ENCODE results near the gene PIK3R5.
"Not testable (repeated sequence)": the region's sequence is repeated elsewhere in the genome, so short reads cannot be mapped to it uniquely, and the experiment has no call there.

Gene PIK3R5

DNA sequence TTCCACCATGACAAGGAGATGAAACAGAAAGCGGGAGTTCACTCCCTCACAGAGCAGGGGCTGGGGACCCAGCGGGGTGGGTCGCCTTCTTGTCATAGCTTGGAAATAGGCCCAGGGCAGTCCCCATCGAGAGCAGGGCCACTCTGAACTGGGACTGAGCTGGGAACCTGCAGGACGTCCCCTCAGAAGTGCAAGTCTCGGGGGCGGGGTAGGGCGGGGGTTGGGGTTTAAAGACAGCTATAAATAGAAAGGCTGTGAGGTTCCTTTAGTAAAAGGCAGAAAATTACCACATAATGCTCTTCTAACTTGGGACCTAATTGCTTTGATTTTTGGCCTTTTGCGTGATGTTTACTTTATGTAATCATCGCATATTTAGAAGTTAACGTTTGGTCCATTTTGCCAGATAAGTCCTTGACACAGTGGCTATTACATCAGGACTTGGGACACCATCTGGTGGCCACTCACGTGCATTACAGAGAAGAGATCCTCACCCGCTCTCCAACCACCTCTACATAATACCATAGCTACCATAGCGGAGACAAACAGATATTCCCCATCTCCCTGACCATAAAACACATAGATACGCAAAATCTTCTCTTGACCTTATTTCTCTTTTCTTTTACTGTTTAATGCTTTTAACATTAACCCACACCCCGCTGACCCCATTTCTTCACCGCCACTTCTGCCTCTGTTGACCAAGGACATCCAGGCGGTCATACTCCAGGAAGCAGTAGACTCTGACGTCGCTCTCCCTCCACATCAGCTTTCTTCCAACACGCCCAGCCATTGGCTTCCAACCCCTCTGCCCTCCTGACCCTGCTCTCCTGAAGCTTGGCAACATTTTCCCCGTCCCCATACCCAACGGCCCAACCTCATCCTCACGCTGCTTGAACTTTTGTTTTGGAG lies 70.6 kb downstream of the PIK3R5 start:
- peak; percentile 53 for DNase-seq (ENCODE audit: low read depth)

DNA sequence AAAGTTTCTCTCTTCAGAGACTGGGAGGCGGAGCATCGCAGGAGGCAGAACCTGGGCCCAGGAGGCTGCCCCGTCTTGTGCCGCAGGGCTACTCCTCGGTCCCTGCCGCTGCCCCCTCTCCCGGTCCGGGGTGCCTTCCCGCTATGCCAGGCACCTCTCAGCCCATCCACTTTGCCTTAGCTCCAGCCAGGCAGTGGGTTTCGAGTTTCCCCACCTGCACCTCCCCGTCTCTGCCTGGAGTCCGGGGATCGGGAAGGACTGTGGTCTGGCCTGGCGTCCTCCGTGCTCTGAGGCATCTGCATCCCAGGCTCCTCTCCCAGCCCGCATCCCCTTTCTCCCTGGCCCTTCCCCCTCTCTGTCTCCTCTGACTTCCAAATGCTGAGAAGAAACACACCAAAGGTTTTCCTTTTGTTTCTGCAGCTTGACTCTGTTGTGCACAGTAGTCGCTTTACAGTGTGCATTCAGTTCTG lies 71.3 kb downstream of the PIK3R5 start:
- no peak for DNase-seq (ENCODE audit: low read depth)

DNA sequence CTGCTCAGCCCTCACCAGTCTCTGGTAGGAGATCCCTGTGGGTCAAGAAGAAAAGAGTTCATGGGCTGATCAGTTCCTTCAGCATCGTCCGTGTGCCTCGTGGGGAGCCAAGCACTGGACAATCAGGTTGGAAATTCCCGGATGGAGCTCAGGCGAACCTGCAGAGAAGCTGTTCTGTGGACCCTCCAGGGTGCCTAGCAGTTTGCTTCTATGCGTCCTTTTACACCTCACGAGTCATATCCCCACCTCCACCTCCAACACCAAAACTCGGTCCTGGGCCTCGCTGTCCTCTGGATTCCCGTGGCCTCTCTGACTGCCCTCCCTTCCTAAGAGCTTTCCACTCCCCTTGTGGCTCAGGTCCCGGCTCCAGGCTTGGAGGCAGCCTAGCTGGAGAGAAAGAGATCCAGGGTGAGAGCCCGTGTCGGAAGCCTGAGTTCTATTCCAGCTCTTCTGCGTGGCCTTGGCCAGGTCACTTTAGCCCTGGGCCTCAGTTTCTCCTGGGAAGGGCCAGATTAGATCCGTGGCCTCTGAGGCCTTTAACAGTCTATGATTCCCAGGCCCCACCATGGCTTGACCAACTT lies 71.8 kb downstream of the PIK3R5 start:
- DNase-seq (ENCODE audit: low read depth) = no peak

DNA sequence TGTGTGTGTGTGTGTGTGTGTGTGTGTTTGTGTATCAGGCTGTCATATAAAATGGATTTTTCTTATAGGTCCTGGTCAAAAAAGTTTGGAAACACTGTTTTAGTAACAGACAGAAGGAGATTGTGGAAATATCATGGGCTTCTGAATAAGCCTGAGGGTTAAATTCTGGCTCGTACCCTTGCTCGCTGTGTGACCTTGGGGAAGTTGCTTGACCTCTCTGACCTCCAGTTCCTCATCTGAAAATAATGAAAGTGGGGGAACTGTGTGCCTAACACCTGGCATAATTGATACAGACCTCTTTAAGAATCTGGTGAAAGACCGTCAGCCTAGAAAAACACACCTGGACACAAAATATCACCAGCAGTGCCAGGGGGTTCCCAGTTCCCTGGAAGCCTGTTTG lies 72.4 kb downstream of the PIK3R5 start:
- no peak for DNase-seq (ENCODE audit: low read depth)

DNA sequence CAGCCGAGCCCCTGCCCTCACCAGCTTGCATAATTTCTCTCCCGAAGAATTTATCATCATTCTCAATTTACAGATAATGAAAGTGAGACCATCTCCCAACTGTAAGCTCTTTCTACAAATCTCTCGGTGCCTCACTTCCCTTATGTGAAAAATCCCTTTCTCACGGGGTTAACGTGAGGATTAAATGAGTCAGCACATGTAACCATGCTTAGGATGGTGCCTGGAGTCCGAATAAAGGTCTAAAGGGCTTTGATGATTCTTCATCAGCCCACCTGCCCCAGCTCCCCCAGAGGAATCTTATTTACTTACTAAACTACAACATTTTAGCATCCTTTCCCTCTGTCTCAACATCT lies 73.2 kb downstream of the PIK3R5 start:
- DNase-seq (ENCODE audit: low read depth) = no peak

DNA sequence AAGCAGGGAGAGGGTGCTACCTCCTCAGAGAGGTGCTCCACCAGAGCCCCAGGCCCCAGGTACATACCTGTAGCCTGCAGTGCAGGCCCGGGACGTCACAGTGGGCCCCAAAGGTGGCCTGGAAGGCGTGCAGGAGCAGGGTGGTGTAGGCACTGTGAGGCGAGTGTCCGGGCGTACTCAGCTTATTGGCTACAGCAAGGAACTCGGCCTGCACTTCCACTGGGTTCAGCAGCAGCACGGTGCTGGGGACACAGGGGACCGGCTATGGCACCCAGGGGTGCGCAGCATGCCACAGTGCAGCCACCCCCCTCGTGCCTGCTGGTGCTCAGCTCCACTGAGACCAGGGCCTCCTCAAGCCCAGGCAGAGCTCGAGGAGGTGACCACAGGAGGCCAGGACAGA lies 74.8 kb downstream of the PIK3R5 start:
- DNase-seq (ENCODE audit: low read depth) = no peak

DNA sequence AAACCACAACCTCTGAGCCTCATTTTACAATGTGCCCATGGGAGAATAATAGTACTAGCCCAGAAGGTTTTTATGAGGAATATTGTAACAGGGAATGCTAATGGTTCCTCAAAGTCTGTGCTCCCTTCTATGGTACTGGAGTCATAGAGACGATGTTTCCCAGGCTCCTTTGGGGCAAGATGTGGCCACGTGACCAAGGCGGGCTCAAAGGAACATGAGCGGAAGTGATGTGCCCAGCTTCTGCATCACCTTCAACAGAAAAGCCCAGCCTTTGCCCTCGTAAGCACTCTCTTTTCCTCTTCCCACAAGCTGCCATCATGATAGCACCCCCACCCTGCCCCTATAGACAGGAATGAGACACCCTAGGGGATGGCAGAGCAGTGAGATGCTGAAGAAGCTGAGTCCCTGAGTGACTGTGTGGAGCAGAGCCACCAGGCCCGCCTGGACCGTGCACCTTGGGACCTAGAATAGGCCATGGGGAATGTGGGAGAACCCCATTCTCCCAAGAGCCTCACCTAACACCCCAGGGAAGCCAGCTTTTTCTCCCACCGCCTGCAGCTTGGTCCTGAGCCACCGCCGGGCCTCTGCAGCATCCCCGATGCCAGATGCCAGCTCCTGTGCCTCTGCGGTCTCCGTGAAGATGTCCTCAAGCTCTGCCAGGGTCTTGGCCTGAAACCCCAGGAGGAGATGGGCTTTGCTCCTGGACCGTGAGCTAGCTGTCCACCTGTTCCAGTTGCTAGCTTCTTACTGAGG lies 75.9 kb downstream of the PIK3R5 start:
- no peak for DNase-seq (ENCODE audit: low read depth)

DNA sequence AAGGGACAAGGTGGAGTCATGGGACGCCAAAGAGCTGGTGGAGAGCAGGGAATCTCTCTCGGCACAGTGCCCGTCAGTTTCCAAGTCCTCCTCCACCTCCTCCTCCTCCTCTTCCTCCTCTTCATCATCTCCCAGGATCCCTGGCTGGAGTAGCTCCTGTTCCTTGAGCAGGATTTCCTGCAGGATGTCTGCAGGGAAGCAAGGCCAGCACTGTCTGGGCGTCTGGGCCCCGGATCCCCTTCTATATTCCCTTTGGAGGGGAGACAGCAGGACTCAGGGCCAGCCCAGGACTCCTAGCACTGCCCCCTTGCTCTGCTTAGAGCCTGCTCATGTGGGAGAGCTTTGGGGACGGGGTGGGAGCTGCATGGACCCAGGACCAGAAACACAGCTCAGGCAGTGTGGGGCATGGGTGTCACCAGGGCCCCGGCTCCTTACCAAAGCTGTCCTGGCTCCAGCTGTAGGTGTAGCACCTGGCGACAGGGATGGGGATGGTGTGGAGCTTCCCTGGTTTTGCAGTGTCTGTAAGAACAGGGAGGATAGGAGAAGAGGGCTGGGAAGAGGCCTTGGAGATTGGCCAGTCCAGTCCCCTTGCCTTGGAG lies 76.7 kb downstream of the PIK3R5 start:
- DNase-seq (ENCODE audit: low read depth) = no peak

DNA sequence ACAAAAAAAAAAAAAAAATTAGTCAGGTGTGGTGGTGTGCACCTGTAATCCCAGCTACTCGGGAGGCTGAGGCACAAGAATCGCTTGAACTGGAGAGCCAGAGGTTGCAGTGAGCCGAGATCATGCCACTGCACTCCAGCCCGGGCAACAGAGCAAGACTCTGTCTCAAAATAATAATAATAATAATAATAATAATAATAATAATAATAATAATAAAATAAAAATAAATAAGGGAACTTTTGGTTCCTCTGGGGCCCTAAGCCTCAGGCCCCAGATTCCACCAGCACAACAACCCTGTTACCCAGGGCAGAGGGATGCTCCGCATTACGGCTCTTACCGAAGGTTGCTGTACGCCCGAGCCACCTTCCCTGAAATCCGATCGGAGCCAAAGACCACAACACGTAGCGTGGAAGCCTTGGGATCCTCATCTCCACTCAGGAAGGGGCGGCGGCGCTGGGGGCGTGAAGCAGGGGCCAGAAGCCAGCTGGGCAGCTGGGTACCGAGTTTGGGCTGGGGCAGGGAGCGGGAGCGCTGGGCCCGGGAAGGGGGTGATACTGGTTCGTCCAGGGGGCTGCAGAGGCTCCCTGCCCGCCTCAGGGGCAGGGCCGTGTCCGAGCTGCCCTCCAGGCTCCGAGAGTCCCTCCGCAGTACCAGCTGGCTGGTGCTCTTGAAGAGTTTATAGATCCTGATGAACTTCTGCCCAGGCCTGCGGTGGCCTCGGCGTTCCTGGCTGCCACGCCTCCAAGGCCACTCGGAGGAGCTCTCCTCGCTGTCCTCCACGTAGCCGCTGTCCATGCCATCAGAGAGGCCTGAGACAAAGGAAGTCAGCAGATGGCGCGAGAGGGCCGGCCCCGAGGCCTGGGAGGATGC lies 77.4 kb downstream of the PIK3R5 start:
- no peak for DNase-seq (ENCODE audit: low read depth)

DNA sequence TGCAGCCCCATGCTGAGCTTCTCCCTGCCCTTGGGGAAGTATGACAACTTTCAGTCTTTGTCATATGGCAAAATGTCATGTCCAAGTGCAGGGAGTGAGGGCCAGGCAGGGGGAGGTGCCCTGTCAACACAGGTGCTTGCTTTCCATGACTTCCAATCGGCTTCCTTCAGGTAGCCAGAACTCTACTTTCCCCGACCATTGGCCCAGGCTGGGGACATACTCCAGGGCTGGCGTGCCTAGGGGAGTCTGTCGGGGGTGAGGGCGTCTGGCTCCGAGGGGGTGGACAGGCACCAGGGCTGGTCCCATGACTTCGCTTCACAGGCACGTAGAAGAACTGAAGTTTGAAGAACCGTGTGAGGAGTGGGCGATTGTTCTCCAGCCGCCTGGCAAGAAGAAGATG lies 78.2 kb downstream of the PIK3R5 start:
- no peak for DNase-seq (ENCODE audit: low read depth)

DNA sequence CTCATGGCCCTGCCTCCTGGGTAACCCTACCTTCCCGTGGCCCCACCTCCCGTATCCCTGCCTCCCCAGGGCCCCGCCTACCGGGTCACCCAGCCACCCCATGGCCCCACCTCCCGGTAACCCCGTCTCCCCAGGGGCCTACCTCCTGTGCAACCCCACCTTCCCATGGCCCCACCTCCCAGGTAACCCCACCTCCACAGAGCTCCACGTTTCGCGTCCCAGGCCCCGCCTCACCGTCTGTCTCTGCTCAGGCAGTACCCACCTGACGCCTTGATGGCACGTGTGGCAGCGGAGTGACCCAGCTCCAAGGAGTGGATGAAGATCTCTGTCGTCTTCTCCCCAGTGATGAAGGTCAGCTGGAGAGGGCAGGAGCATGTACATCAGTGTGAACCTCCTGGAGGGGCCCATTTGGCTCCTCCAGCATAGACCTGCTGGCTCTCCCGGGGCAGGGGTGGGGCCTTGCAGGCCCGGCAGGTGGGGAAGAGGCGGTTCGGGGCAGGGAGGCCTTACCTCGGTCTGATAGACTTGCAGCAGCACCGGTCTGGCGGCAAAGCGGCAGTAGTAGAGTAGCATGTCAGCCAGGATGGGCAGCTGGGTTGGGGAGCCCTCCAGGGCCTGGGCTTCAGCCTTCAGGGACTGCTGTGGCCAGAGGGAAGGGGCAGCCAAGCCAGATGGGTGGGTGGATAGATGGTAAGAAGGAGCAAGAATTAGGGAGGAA lies 79.4 kb downstream of the PIK3R5 start:
- no peak for DNase-seq (ENCODE audit: low read depth)

DNA sequence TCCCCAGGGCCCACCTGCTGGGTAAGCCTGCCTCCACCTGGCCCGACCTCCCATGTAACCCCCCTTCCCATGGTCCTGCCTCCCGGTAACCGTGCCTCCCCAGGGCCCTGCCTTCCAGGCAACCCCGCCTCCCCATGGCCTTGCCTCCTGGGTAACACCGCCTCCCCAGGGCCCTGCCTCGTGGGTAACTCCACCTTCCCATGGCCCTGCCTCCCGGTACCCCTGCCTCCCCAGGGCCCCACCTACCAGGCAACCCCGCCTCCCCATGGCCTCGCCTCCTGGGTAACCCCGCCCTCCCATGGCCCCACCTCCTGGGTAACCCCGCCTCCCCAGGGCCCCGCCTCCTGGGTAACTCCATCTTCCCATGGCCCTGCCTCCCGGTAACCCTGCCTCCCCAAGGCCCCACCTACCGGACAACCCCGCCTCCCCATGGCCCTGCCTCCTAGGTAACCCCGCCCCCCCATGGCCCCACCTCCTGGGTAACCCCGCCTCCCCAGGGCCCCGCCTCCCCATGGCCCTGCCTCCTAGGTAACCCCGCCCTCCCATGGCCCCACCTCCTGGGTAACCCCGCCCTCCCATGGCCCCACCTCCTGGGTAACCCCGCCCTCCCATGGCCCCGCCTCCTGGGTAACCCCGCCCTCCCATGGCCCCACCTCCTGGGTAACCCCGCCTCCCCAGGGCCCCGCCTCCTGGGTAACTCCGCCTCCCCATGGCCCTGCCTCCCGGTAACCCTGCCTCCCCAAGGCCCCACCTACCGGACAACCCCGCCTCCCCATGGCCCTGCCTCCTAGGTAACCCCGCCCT lies 80.1 kb downstream of the PIK3R5 start:
- not testable (repeated sequence) for DNase-seq (ENCODE audit: low read depth)

DNA sequence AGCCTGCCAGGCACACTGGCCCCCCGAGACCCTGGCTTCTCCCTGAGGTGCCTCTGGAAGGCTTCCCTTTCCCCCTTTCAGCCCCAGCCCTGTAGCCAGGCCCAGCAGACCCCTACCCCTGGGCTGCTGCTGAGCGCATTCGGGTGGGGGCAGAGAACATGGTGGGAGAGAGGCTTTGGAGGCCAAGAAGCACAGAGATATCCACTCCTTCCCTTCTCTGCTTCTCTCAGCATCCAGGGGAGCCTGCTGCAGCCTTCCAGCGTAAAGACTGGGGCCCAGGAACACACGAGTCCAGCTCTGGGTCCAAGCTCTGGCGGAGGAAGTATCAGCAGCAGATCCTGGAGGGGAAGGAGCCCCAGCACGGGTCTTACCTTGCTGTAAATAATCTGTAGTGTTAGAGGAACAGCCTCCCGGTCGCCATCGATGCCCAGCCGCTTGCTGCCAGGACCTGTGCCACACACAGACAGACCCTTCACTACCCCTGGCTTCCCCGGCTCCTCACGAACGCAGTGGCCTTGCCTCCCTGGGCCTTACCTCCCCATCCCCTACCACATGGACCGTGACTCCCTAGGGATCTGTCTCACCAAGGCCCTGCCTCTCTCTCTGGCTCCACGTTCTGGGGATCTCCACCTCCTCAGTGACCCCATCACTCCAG lies 81.0 kb downstream of the PIK3R5 start:
- DNase-seq (ENCODE audit: low read depth) = no peak

DNA sequence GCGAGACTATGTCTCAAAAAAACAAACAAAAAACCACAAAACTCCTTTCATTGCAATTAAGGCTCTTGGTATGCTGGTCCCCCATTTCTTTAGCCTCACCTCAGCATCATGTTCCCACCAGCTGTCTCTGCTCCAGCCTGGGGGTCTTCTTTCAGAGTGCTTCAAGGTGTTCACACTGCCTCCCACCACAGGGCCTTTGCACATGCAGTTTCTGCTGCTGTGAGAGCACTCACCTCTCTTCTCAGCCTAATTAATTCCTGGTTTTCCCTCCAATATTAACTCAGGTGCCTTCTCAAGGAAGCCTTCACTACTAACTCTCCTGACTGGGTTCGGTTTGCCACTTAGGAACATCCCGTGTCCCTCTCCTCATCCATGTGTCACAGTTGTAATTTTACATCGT lies 82.2 kb downstream of the PIK3R5 start:
- DNase-seq (ENCODE audit: low read depth) = no peak

DNA sequence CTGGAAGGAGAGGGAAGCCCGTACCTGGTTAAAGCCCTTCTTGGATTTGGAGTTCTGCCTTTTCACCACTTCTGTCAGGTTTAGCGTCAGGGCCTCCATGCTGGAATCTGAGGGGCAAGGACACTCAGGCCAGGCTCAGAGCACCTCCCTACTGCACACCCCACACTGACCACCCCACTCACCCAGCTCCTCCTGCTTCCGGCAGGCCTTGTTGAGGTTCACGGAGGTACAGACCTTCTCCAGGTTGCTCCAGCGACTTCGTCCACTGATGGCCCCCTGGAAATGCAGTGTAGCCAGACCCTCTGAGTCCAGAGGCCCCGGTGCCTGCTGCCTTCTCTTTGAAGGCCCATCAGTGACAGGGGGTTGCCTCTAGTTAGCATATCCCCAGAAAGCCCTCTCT lies 83.9 kb downstream of the PIK3R5 start:
- no peak for DNase-seq (ENCODE audit: low read depth)

DNA sequence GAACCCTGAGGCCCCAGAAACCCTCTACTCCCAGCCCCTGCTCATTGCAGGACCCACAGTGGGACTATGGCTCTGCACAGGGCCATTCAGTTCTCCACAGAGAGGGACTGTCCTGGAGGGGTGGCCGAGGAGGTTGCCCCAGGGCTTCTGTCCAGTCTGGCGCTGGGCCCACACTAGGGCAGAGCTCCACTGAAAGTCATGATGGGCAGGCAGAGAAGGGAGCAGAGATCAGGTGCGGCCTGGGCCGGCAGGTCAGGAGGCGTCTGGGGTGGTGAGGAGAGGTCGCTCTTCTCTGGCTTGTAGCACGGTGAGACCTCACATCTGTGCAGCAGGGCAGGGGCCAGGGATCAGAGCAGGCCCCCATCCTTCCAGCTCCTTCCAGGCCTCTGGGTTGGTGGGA lies 85.0 kb downstream of the PIK3R5 start:
- no peak for DNase-seq (ENCODE audit: low read depth)

DNA sequence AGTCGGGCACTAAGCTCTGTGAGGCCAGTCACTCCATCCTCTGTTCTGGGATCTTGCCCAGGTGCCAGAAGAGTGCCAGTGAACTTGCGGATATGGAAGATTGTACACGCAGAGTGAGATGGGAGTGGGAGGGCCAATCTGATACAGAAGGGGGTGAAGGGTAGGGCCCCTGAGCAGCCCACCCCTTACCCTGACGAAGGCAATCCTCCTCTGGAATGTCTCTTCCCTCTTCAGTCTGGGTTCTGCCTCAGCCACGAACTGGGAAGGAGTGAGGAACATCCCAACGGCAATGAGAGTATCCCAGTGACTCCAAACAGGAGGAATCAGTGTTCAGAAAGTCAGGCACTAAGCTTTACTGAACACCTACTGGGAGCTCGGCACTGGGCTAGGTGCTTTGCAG lies 86.1 kb downstream of the PIK3R5 start:
- DNase-seq (ENCODE audit: low read depth) = no peak

DNA sequence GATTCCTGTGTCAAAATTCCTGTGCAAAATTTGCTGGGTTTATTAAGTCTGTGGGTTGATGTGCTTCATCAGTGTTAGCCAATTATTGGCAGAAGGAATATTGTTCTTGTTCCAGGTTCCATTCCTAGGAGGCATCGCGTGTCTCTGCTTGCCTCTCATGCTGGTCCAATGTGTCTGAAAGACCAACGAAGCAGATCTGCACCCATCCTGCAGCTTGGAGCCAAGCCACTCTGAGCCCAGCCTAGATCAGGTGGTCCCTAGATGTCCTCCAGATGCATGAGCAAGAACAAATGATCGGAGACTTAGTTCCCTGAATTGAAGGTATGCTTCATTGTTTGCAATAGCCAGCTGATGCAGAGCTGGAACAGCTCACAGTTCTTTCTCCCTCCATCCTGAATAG lies 87.5 kb downstream of the PIK3R5 start:
- no peak for DNase-seq (ENCODE audit: low read depth)

DNA sequence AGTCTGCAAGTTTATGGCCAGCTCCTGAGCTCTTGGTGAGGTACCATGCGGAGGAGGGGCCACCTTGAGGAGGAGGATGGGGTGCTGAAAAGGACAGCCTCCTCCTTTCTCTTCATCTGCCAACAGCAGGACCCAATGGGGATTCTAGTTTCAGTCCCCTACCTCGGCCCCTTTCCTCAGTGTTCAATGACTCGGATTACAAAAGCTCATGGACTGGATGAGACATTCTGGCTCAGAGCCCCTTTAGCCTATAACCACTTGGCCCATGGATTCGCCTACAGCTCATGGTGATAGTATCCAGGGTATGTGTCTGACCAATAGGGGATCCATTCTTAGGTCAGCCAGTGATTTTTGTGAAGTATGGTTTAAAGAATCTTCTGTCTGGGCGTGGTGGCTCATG lies 89.5 kb downstream of the PIK3R5 start:
- DNase-seq (ENCODE audit: low read depth) = no peak

DNA sequence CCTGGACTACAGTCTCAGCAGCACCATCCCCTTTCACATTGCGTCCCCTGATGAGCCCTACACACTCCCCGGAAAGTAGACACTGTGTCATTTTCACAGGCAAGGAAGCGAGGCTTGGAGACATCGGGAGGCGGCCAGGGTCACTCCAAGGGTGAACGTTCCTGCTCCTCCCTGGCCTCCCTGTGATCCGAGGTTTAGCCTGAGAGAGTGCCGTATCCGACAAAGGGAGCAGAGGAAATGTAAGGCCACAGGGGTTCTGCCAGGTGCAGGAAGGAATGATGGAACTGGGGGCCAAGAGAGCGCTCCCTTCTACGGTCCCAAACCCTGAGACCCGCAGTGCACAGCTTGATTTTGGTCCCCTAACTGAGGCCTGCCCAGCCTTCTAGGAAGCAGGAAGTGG lies 90.1 kb downstream of the PIK3R5 start:
- no peak for DNase-seq (ENCODE audit: low read depth)
